ENCODE measurements around the gene PCGF3.

GRCh38 chr4:683247-683897, 22.3 kb upstream of the PCGF3 start:
- no peak for TF ChIP-seq CTCF (IDR thresholded peaks at IDR 0.05)
- TF ChIP-seq POLR2A (IDR thresholded peaks at IDR 0.05), result no peak

Data from testis (tissue), 2 donors.